ENCODE data around the gene WNT6.

DNA sequence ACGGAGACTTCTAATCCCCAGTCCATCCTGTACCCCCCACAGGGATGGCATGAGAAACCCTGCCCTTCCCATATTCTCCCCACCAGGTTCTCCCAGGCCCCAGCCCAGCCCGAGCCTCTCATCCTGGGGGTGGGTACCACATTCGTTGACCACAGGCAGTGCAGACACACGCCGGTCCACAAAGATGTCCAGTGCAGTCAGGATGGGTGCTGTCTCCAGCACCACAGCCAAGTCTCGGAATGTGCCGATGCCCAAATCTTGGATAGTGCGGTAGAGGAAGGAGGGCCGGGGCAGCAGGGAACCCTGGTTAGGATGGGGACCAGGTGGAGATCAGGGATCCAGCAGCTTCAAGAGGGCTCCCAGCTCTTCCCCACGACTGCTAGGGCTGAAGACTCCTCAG, 32.8 kb upstream of the WNT6 start:
- TF ChIP-seq, protein P1, sequence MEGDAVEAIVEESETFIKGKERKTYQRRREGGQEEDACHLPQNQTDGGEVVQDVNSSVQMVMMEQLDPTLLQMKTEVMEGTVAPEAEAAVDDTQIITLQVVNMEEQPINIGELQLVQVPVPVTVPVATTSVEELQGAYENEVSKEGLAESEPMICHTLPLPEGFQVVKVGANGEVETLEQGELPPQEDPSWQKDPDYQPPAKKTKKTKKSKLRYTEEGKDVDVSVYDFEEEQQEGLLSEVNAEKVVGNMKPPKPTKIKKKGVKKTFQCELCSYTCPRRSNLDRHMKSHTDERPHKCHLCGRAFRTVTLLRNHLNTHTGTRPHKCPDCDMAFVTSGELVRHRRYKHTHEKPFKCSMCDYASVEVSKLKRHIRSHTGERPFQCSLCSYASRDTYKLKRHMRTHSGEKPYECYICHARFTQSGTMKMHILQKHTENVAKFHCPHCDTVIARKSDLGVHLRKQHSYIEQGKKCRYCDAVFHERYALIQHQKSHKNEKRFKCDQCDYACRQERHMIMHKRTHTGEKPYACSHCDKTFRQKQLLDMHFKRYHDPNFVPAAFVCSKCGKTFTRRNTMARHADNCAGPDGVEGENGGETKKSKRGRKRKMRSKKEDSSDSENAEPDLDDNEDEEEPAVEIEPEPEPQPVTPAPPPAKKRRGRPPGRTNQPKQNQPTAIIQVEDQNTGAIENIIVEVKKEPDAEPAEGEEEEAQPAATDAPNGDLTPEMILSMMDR (IDR thresholded peaks at IDR 0.05) = no peak
- TF ChIP-seq POLR2A (IDR thresholded peaks at IDR 0.05) = no peak

All from thyroid gland (tissue), 4 donors.